Measurements from ENCODE around the gene TMEM179.

- TF ChIP-seq EZH2 (IDR thresholded peaks at IDR 0.05; ENCODE audit: borderline replicate concordance, low read length) = no peak
- no peak for TF ChIP-seq CTCF (conservative IDR thresholded peaks at IDR 0.05 in 1 of 2, IDR thresholded peaks at IDR 0.05 in 1 of 2; ENCODE audit: extremely low read depth in 1 of 2, insufficient read depth in 1 of 2, low read depth in 1 of 2, low read length in 2 of 2)
Observed at GRCh38 chr14:104558231-104559027, 46.1 kb downstream of the TMEM179 start.
